Pancreas (tissue), 10 donors: ENCODE results near the gene NOTUM. TPM values are rescaled to one million over a fixed set of nuclear protein-coding genes. Genes with fewer than 3 reads are reported as not detected.

Experiments
- ATAC-seq, 4 donors: fragments of 200-7000 bp; cut with Tn5 transposase; one replicate each; pipeline versions ENCODE4 v1.8.0 to v1.9.1; 2020; ENCODE audit warnings: mild to moderate bottlenecking in 4 of 4, moderate library complexity in 4 of 4
- DNase-seq, 6 donors: peaks; one replicate each; pipeline ENCODE4 v3.0.0-alpha.2; 2020
- FAIRE-seq: peaks from 2 replicates; lab custom pipeline; 2012; peaks lifted over from hg19 to GRCh38; lab: Jason Lieb, UNC
- H3K27ac ChIP-seq, 4 donors: fragments of 200-600 bp; sonication (generic); 1 replicate in 3 of 4; 2 replicates in 1 of 4; pipeline versions ENCODE4 v1.5.0 to v1.8.0; 2020
- H3K27me3 ChIP-seq, 4 donors: fragments of 200-600 bp; one replicate each; pipeline ENCODE4 v1.8.0; 2021
- H3K36me3 ChIP-seq, 3 donors: fragments of 200-600 bp; sonication (generic) in 1 of 3; one replicate each; pipeline versions ENCODE4 v1.5.0 to v1.8.0; 2020 to 2021
- H3K4me1 ChIP-seq, 3 donors: fragments of 200-600 bp; one replicate each; pipeline ENCODE4 v1.8.0; 2021
- H3K4me3 ChIP-seq, 4 donors: fragments of 200-600 bp; sonication (generic) in 2 of 4; one replicate each; pipeline versions ENCODE4 v1.5.0 to v1.8.0; 2020 to 2021
- H3K9me3 ChIP-seq, 4 donors: fragments of 200-600 bp; one replicate each; pipeline ENCODE4 v1.8.0; 2021
- CTCF ChIP-seq, 4 donors: fragments of 200-600 bp; sonication (generic) in 3 of 4; IDR thresholded peaks; one replicate each; pipeline versions ENCODE4 v1.5.0 to v1.8.0; 2021; ENCODE audit warnings: antibody characterized with exemption in 4 of 4
- WGBS, 2 donors: extraction: QIAGEN DNeasy Blood & Tissue Kit; methylation state at CpG; one replicate each; pipeline ENCODE4 v1.1.7; 2013; 5-methylcytosine and 5-hydroxymethylcytosine counted together
- intact Hi-C, 3 donors: fragments of 100-400 bp; cut with DNase I; formaldehyde crosslinking; loops; one replicate each; pipeline versions ENCODE4 v1.11.1 to v1.14.2; 2022
- polyA plus RNA-seq, 2 donors: library from polyadenylated mRNA; stranded (reverse); fragments of 200-250 nt; gene quantifications; one replicate each; pipeline ENCODE4 v1.2.3, GENCODE V29; 2013
- total RNA-seq, 6 donors: library from RNA; stranded (reverse); fragmentation: NEBNext Ultra II Directional in 4 of 6; extraction: Animal tissue kit (Norgen Biotek cat#: 25700) in 4 of 6; gene quantifications; one replicate each; pipeline versions ENCODE4 v1.2.1 to v1.2.4, GENCODE V29; 2021 to 2023
- donor health status: healthy with polysubstance abuse.
- donor health status: DM: no; HTN: no; CAD: no; lungs with moderate emphysema.
- donor health status: DM: no; HTN: no; CAD: no.
- donor health status: control.
- donor health status: control.
- donor health status: Bipolar disorder and iron deficiency.
- donor health status: DM: yes; HTN: yes; CAD: no.
- donor health status: DM: no; HTN: no; CAD: no.
- donor health status: DM: no; HTN: no; CAD: no.
- donor health status: DM: yes; HTN: yes; CAD: no.

The NOTUM gene
- total and polyA plus RNA-seq, 8 donors: 0.14 to 0.44 (median 0.21) TPM; not detected in 1

- DNase-seq (peak in 1 of 6 donors; percentile 79), FAIRE-seq (no peak), ATAC-seq (peak in 3 of 4 donors; percentile 3 to 8 (median 4))
- 26 to 29% methylated on average over 23 of the region's 23 CpGs for WGBS, 2 donors
- Histone ChIP-seq H3K27ac (peak overlapping the region in 3 of 4 donors; percentile 28 to 55 (median 30)), H3K27me3 (no peaks in the 10 kb centered on the region), H3K4me1 (peaks cover 7 to 10% (median 10%) of the 10 kb centered on the region in 3 donors), H3K9me3 (no peaks in the 10 kb centered on the region), H3K36me3 (peaks cover 0 to 17% (median 15%) of the 10 kb centered on the region in 3 donors), H3K4me3 (peak overlapping the region; percentile 69 to 92 (median 76))
- TF ChIP-seq CTCF (IDR thresholded peaks at IDR 0.05): no peak
- intact Hi-C loops: no loop called here
These were observed 50.8 kb downstream of the NOTUM start for GRCh38 chr17:81909966-81910839.

- no peak for FAIRE-seq
- TF ChIP-seq CTCF (IDR thresholded peaks at IDR 0.05): no peak
- Histone ChIP-seq H3K36me3 (peaks cover 0 to 13% (median 10%) of the 10 kb centered on the region in 3 donors), H3K27ac (no peak overlapping the region), H3K4me3 (no peak overlapping the region), H3K4me1 (peaks cover 7 to 10% (median 10%) of the 10 kb centered on the region in 3 donors), H3K9me3 (no peaks in the 10 kb centered on the region), H3K27me3 (no peaks in the 10 kb centered on the region)
- WGBS, 2 donors: 91 to 94% methylated on average over 12 of the region's 12 CpGs
- DNase-seq: no peak
- intact Hi-C loops: no loop called here
- ATAC-seq: no peak
These were observed 51.8 kb downstream of the NOTUM start for GRCh38 chr17:81909231-81909630.

- H3K27me3 ChIP-seq: no peaks in the 10 kb centered on the region
- H3K36me3 ChIP-seq: peaks cover 0 to 9% (median 6%) of the 10 kb centered on the region in 3 donors
- peaks cover 7 to 10% (median 10%) of the 10 kb centered on the region in 3 donors for H3K4me1 ChIP-seq
- H3K4me3 ChIP-seq: no peak overlapping the region
- 87 to 90% methylated on average over 11 of the region's 11 CpGs for WGBS, 2 donors
- ATAC-seq (no peak), DNase-seq (peak in 2 of 6 donors; percentile 34 to 69), FAIRE-seq (no peak)
- no peak for TF ChIP-seq CTCF (IDR thresholded peaks at IDR 0.05)
- intact Hi-C loops: no loop called here
- H3K9me3 ChIP-seq: no peaks in the 10 kb centered on the region
- H3K27ac ChIP-seq: no peak overlapping the region
These were observed 52.2 kb downstream of the NOTUM start for GRCh38 chr17:81908793-81909192.

- peak in 3 of 6 donors; percentile 42 to 75 (median 56) for DNase-seq
- peaks cover 10% of the 10 kb centered on the region in 3 donors for H3K4me1 ChIP-seq
- no peak for TF ChIP-seq CTCF (IDR thresholded peaks at IDR 0.05)
- H3K4me3 ChIP-seq: no peak overlapping the region
- ATAC-seq: no peak
- WGBS, 2 donors: 92 to 94% methylated on average over 26 of the region's 26 CpGs
- no peak for FAIRE-seq
- no peaks in the 10 kb centered on the region for H3K36me3 ChIP-seq
- H3K27me3 ChIP-seq: no peaks in the 10 kb centered on the region
- intact Hi-C loops: no loop called here
- H3K9me3 ChIP-seq: no peaks in the 10 kb centered on the region
- no peak overlapping the region for H3K27ac ChIP-seq
These were observed 53.5 kb downstream of the NOTUM start for GRCh38 chr17:81907219-81908145.
